ENCODE data around the gene SCTR.

The SCTR gene

DNA sequence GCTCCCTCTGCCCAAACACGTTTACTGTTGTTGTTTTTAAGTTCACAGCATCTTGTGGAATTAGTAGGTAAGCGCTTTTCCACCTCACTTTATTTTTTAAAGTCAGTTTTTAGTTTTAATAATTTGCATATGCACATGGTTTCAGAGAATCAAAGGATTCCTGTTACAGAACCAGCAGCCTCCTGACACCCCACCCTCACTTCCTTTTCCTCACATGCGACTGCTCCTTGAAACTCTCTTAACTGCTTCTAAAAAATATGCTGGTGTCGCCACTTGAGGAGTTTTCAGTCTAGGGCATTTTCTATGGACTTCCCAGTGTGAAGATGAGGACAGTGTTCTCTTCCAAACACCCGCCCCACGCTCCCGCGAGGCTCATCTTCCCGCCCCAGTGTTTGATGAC, 78.2 kb downstream of the SCTR start:
- in situ Hi-C loops (cut with HindIII; ENCODE audit: low sequenced_read_pairs): no loop called here
- no peak for DNase-seq (ENCODE audit: low read depth)
- H3K4me3 ChIP-seq (ENCODE audit: low read depth, low read length): no peak overlapping the region
- no peak for TF ChIP-seq CTCF (IDR thresholded peaks at IDR 0.05; ENCODE audit: low read depth, low read length, missing control alignments)

DNA sequence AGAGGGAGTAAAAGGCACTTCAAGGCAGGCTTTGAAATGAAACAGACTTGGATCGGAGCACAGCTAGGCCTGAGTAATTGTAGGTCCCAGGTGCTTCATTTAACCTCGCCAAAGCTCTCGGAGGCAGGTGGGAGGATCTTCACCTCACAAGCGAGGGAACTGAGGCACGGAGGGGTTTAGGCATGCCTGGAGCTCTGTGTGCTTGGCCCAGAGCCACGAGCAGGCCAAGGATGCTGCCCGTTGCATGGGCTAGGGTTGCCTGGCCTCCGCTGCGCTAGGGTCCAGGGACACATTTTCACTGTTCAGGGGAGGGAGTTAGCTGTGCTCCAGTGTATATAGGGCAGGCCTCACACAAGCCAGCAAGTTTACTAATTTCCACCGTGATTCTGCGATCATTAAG, 81.4 kb downstream of the SCTR start:
- in situ Hi-C loops (cut with HindIII; ENCODE audit: low sequenced_read_pairs): no loop called here
- TF ChIP-seq CTCF (IDR thresholded peaks at IDR 0.05; ENCODE audit: low read depth, low read length, missing control alignments): no peak
- DNase-seq (ENCODE audit: low read depth): no peak
- no peak overlapping the region for H3K4me3 ChIP-seq (ENCODE audit: low read depth, low read length)

DNA sequence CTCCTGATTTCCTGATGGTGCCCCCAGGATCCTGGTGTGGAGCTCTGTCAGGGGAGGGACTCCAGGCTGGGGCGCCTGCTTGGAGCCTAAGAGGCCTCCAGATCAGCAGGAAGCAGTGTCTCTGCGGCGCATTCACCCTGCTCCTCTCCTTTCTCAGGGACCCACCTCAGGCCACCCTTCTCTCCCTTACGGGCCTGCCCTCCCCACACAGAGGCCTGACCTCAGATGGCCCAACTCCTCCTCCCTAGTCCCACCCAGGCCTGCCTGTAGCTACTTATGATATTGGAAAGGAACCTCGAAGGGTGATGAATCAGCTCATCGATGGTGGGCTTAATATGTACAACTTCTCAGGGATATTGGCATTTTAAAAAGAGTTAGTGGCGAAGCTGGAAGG, 82.1 kb downstream of the SCTR start:
- in situ Hi-C loops (cut with HindIII; ENCODE audit: low sequenced_read_pairs): no loop called here
- no peak overlapping the region for H3K4me3 ChIP-seq (ENCODE audit: low read depth, low read length)
- no peak for DNase-seq (ENCODE audit: low read depth)
- TF ChIP-seq CTCF (IDR thresholded peaks at IDR 0.05; ENCODE audit: low read depth, low read length, missing control alignments): no peak

DNA sequence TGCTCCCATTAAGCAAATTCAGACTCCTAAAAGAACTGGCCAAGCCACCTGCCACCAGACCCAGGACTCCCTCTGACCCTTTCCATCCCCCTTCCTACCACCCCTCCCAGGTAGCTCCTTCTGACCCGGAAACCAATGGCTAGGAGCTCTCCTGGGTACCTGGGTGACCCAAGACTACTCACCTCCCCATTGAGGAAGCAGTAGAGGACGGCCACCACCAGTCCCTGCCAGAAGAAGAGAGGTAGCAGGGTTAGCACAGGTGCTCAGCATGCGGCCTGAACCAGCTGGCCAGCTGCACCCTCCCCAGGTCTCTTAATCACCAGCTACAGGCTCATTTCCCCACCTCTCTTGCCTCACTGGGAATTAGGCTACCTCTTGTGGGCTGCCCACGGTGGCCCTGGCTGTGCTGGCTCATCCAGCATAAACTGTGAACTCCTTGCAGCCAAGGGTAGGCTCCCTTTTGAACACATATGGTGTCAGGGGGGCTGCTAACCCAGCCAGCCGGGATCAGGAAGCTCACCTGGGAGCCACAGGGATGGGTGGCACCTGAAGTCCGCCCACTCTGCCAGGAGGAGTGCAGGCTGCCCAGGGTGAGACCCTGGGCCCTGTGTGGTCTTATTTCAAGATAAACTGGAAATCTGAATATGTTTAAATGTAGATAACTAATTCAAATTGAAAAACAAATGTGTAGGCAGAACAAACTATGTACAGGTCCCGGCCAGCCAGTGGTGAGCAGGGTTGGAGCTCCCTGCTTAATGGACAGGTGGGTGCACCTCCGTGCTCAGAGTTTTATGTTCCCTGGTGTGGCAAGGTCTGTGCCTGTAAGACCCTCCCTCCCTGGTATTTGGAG, 82.7 kb downstream of the SCTR start:
- in situ Hi-C loops (cut with HindIII; ENCODE audit: low sequenced_read_pairs): no loop called here
- H3K4me3 ChIP-seq (ENCODE audit: low read depth, low read length): no peak overlapping the region
- DNase-seq (ENCODE audit: low read depth): no peak
- no peak for TF ChIP-seq CTCF (IDR thresholded peaks at IDR 0.05; ENCODE audit: low read depth, low read length, missing control alignments)

DNA sequence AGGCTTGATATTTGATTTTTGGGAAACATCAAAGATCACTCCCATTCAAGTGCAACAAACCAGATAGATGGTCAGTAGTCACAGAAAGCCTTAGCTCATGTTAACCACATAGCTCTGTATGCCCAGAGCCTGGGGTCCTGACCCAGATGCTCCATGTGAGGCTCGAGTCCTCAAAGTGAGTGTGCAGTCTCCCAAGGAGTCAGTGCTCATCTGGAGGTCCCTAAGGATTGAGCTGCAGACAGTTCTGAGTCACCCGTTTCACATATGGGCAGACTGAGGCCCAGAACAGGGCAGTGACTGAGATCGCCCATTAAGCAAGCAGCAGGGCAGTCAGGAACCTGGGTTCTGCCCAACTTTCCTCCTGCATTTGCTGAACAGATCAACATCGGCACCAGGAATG, 83.4 kb downstream of the SCTR start:
- in situ Hi-C loops (cut with HindIII; ENCODE audit: low sequenced_read_pairs): no loop called here
- no peak for DNase-seq (ENCODE audit: low read depth)
- no peak overlapping the region for H3K4me3 ChIP-seq (ENCODE audit: low read depth, low read length)
- no peak for TF ChIP-seq CTCF (IDR thresholded peaks at IDR 0.05; ENCODE audit: low read depth, low read length, missing control alignments)

- H3K4me3 ChIP-seq (ENCODE audit: low read depth, low read length): no peak overlapping the region
- TF ChIP-seq CTCF (IDR thresholded peaks at IDR 0.05; ENCODE audit: low read depth, low read length, missing control alignments): no peak
- DNase-seq (ENCODE audit: low read depth): no peak
- in situ Hi-C loops (cut with HindIII; ENCODE audit: low sequenced_read_pairs): no loop called here
These were observed 83.8 kb downstream of the SCTR start for GRCh38 chr2:119440501-119440870.
